ENCODE measurements around the gene REXO5.

The REXO5 gene

GRCh38 chr16:20850981-20851380, 44.7 kb downstream of the REXO5 start:
- peaks cover 10% of the 10 kb centered on the region for H3K36me3 ChIP-seq (ENCODE audit: low read depth)
- DNase-seq (ENCODE audit: low spot score) (no peak), ATAC-seq (ENCODE audit: low read depth) (no peak)
- H3K9me3 ChIP-seq (ENCODE audit: severe bottlenecking) = no peaks in the 10 kb centered on the region
- H3K27me3 ChIP-seq (ENCODE audit: insufficient read depth, poor library complexity, severe bottlenecking) = no peaks in the 10 kb centered on the region
- peaks cover 28% of the 10 kb centered on the region for H3K4me1 ChIP-seq (ENCODE audit: insufficient read depth, poor library complexity, severe bottlenecking)
- no peak overlapping the region for H3K4me3 ChIP-seq (ENCODE audit: severe bottlenecking)
- H3K27ac ChIP-seq (ENCODE audit: poor library complexity, severe bottlenecking) = peak overlapping the region; percentile 80
- TF ChIP-seq, protein P1, sequence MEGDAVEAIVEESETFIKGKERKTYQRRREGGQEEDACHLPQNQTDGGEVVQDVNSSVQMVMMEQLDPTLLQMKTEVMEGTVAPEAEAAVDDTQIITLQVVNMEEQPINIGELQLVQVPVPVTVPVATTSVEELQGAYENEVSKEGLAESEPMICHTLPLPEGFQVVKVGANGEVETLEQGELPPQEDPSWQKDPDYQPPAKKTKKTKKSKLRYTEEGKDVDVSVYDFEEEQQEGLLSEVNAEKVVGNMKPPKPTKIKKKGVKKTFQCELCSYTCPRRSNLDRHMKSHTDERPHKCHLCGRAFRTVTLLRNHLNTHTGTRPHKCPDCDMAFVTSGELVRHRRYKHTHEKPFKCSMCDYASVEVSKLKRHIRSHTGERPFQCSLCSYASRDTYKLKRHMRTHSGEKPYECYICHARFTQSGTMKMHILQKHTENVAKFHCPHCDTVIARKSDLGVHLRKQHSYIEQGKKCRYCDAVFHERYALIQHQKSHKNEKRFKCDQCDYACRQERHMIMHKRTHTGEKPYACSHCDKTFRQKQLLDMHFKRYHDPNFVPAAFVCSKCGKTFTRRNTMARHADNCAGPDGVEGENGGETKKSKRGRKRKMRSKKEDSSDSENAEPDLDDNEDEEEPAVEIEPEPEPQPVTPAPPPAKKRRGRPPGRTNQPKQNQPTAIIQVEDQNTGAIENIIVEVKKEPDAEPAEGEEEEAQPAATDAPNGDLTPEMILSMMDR (IDR thresholded peaks at IDR 0.05; ENCODE audit: poor library complexity, severe bottlenecking) = no peak

DNA sequence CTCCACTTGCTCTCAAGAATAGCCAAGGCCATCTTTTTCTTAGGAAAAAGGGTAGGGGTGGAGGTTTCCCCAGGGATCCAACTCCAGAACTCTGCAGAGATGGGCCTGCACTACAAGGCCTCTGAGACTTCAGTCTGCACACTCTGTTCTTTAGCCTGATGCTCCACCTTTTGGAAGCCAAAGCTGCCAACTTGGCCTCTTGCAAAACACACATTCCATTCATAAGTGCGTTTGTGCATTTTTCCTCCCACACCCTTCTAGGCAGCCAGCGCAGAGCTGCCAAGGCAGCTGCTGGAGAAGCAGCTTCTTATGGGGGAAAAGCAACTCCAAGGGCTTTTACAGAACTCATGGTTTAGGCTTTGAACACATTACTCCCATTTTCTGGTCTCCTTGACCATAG, 45.3 kb downstream of the REXO5 start:
- H3K4me1 ChIP-seq (ENCODE audit: insufficient read depth, poor library complexity, severe bottlenecking) = peaks cover 28% of the 10 kb centered on the region
- peaks cover 10% of the 10 kb centered on the region for H3K36me3 ChIP-seq (ENCODE audit: low read depth)
- no peak overlapping the region for H3K4me3 ChIP-seq (ENCODE audit: severe bottlenecking)
- DNase-seq (ENCODE audit: low spot score) (peak; percentile 72), ATAC-seq (ENCODE audit: low read depth) (peak; percentile 95)
- no peaks in the 10 kb centered on the region for H3K9me3 ChIP-seq (ENCODE audit: severe bottlenecking)
- TF ChIP-seq, protein P1 (IDR thresholded peaks at IDR 0.05; ENCODE audit: poor library complexity, severe bottlenecking) = peak; percentile 7
- no peaks in the 10 kb centered on the region for H3K27me3 ChIP-seq (ENCODE audit: insufficient read depth, poor library complexity, severe bottlenecking)
- peak overlapping the region; percentile 80 for H3K27ac ChIP-seq (ENCODE audit: poor library complexity, severe bottlenecking)

DNA sequence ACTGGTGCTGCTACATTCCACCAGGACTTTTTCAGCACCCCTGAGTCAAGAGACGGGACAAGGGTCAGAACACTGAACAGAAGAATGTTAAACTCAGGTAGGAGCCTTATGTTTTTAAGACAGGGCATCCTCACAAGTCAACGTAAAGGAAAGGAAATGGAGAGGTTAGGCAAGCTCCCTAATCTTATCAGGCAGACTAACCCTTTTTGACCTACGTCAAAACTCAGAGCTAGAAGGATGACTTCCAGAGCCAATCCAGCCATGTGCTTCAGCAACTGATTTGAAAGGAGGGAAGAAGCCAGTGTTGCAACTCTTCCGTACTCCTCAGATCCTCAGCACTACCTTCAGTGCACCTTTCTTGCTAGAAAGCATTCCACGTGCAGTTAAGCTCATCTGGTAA, 46.8 kb downstream of the REXO5 start:
- no peak for ATAC-seq (ENCODE audit: low read depth)
- H3K27ac ChIP-seq (ENCODE audit: poor library complexity, severe bottlenecking) = peak overlapping the region; percentile 80

DNA sequence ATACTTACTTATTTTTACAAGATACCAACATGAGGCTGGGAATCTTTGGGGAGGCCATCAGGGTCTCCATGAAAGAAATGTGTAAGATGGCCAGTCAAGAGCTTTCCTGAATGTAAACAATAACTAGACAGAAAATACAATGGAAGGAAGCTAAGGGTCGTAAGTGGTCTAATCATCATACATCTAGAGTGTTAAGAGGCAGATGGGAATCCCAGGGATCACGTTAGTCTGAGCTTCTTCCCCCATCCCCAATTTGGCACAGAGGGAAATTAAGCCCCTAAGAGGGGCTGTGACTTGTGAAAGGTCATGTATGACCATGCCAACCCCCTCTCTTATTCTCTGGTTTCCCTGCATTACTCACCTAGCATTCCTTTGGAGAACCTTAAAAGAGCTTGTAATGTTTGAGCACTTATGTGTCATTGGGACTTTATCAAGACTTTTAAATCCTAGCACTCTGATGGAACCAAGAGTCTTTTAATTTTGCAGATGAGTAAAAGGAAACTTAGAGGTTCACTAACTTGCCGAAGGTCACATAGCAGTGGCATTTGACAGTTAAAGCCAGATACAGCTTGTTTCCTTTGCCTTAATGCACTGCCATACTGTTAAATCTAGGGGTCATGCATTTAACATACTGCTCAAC, 47.8 kb downstream of the REXO5 start:
- DNase-seq (ENCODE audit: low spot score) (no peak), ATAC-seq (ENCODE audit: low read depth) (no peak)
- Histone ChIP-seq H3K27me3 (ENCODE audit: insufficient read depth, poor library complexity, severe bottlenecking) (no peaks in the 10 kb centered on the region), H3K27ac (ENCODE audit: poor library complexity, severe bottlenecking) (peak overlapping the region; percentile 80), H3K4me1 (ENCODE audit: insufficient read depth, poor library complexity, severe bottlenecking) (peaks cover 28% of the 10 kb centered on the region), H3K9me3 (ENCODE audit: severe bottlenecking) (no peaks in the 10 kb centered on the region), H3K4me3 (ENCODE audit: severe bottlenecking) (no peak overlapping the region), H3K36me3 (ENCODE audit: low read depth) (peaks cover 12% of the 10 kb centered on the region)
- TF ChIP-seq, protein P1 (IDR thresholded peaks at IDR 0.05; ENCODE audit: poor library complexity, severe bottlenecking) = no peak

More for the DNA sequence above, 46.8 kb downstream of the REXO5 start:
- Histone ChIP-seq H3K27me3 (ENCODE audit: insufficient read depth, poor library complexity, severe bottlenecking) (no peaks in the 10 kb centered on the region), H3K36me3 (ENCODE audit: low read depth) (peaks cover 10% of the 10 kb centered on the region), H3K9me3 (ENCODE audit: severe bottlenecking) (no peaks in the 10 kb centered on the region), H3K4me3 (ENCODE audit: severe bottlenecking) (no peak overlapping the region), H3K4me1 (ENCODE audit: insufficient read depth, poor library complexity, severe bottlenecking) (peaks cover 28% of the 10 kb centered on the region)
- no peak for DNase-seq (ENCODE audit: low spot score)
- TF ChIP-seq, protein P1 (IDR thresholded peaks at IDR 0.05; ENCODE audit: poor library complexity, severe bottlenecking) = no peak

- H3K36me3 ChIP-seq (ENCODE audit: low read depth) = peaks cover 16% of the 10 kb centered on the region
- TF ChIP-seq, protein P1 (IDR thresholded peaks at IDR 0.05; ENCODE audit: poor library complexity, severe bottlenecking) = no peak
- no peaks in the 10 kb centered on the region for H3K27me3 ChIP-seq (ENCODE audit: insufficient read depth, poor library complexity, severe bottlenecking)
- H3K9me3 ChIP-seq (ENCODE audit: severe bottlenecking) = no peaks in the 10 kb centered on the region
- no peak for ATAC-seq (ENCODE audit: low read depth)
- DNase-seq (ENCODE audit: low spot score) = no peak
- H3K4me1 ChIP-seq (ENCODE audit: insufficient read depth, poor library complexity, severe bottlenecking) = peaks cover 23% of the 10 kb centered on the region
- no peak overlapping the region for H3K4me3 ChIP-seq (ENCODE audit: severe bottlenecking)
- H3K27ac ChIP-seq (ENCODE audit: poor library complexity, severe bottlenecking) = no peak overlapping the region
These were observed 48.6 kb downstream of the REXO5 start for GRCh38 chr16:20854963-20855362.
